ENCODE data around the gene INPP5E.

INPP5E gene

GRCh38 chr9:136439481-136440408 is at the start of gene INPP5E:
Gene INPP5E (minus strand): TSS chr9:136439845. CDS start chr9:136439419, 426 bp downstream.
- Histone ChIP-seq H3K36me3 (peaks cover 28 to 63% (median 43%) of the 10 kb centered on the region in 3 donors), H3K9me3 (no peaks in the 10 kb centered on the region), H3K4me1 (peaks cover 0 to 35% (median 30%) of the 10 kb centered on the region in 4 donors), H3K27me3 (no peaks in the 10 kb centered on the region), H3K27ac (peak within 1 kb of the TSS; percentile 68 to 69), H3K4me3 (peak within 1 kb of the TSS; percentile 74 to 95)
- peak; percentile 42 to 80 for DNase-seq
- intact Hi-C loops (cut with DNase I; ENCODE audit: low total_unique reads): no loop called here
- TF ChIP-seq, protein P1, sequence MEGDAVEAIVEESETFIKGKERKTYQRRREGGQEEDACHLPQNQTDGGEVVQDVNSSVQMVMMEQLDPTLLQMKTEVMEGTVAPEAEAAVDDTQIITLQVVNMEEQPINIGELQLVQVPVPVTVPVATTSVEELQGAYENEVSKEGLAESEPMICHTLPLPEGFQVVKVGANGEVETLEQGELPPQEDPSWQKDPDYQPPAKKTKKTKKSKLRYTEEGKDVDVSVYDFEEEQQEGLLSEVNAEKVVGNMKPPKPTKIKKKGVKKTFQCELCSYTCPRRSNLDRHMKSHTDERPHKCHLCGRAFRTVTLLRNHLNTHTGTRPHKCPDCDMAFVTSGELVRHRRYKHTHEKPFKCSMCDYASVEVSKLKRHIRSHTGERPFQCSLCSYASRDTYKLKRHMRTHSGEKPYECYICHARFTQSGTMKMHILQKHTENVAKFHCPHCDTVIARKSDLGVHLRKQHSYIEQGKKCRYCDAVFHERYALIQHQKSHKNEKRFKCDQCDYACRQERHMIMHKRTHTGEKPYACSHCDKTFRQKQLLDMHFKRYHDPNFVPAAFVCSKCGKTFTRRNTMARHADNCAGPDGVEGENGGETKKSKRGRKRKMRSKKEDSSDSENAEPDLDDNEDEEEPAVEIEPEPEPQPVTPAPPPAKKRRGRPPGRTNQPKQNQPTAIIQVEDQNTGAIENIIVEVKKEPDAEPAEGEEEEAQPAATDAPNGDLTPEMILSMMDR (IDR thresholded peaks at IDR 0.05): peak; percentile 55 to 78

DNA sequence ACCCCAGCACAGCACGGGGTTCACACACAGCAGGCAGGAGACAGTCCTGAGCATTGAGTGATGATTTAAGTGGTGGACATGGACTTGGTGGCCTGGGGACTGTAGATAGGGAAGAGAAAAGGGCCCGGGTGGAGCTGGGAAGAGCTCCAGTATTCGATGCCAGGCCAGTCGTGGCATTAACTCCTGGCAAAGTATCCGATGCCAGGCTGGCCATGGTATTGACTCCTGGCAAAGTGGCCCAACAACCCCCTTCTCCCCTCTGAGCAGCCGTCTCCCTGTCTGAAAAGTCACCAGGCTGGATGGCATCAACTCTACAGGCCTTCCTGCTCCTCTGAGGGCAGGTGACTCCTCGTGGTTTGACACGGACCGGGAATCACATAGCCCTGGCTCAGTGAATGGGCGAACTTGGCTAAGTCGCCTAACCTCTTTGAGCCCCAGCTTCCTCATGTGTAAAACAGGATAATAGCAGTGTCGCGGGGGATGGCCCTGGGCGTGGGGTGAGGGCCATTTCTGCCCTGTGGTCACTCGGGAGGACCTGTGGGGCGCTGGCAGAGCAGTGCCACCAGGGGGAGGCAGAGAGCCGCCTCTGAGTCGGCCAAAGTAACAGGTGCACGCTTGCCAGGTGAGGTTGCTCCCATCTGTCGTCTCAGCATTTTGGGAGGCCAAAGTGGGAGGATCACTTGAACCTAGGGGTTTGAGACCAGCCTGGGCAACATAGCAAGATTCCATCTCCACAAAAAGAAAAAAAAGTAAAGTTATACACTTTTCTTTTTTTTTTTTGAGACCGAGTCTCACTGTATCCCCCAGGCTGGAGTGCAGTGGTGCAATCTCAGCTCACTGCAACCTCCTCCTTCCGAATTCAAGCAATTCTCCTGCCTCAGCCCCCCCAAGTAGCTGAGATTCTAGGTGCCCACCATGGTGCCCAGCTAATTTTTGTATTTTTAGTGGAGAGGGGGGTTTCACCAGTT is 48.9 kb upstream of the INPP5E start:
- H3K36me3 ChIP-seq: no peaks in the 10 kb centered on the region
- H3K4me1 ChIP-seq: peaks cover 0 to 38% (median 30%) of the 10 kb centered on the region in 4 donors
- H3K27ac ChIP-seq: peak overlapping the region; percentile 34 to 46
- intact Hi-C loops (cut with DNase I; ENCODE audit: low total_unique reads): loop anchor here (2.0 kb wide), 1 partner anchor 142 kb away; no protein-coding TSS in a partner anchor
- TF ChIP-seq, protein P1 (IDR thresholded peaks at IDR 0.05): peak; percentile 97 to 98
- H3K27me3 ChIP-seq: no peaks in the 10 kb centered on the region
- H3K4me3 ChIP-seq: no peak overlapping the region
- no peaks in the 10 kb centered on the region for H3K9me3 ChIP-seq
- DNase-seq: peak; percentile 59 to 84

DNA sequence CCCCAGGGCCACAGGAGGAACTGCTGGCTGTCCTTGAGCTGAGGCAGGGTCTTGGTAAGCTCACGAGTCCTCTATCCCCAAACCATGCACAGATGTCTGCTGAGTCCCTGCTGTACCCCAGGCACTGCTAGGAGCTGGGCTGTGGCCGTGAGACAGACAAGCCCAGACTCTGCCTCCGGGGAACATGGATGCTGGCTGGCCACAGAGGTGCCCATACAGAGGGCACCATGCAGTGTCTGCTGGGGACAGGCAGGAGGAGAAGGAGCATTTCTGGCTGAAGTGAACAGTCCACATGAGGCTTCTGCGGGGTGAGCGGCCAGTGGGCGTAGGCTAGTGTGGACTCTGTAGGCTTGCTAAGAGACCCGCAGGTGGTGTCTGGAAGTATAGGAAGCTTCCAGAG is 48.0 kb upstream of the INPP5E start:
- no peak for DNase-seq
- H3K4me3 ChIP-seq: no peak overlapping the region
- H3K36me3 ChIP-seq: no peaks in the 10 kb centered on the region
- intact Hi-C loops (cut with DNase I; ENCODE audit: low total_unique reads): loop anchor here (2.0 kb wide), 1 partner anchor 143 kb away; no protein-coding TSS in a partner anchor
- no peaks in the 10 kb centered on the region for H3K9me3 ChIP-seq
- H3K27ac ChIP-seq: peak overlapping the region; percentile 34 to 46
- H3K4me1 ChIP-seq: peaks cover 0 to 38% (median 30%) of the 10 kb centered on the region in 4 donors
- no peaks in the 10 kb centered on the region for H3K27me3 ChIP-seq
- TF ChIP-seq, protein P1 (IDR thresholded peaks at IDR 0.05): no peak

- TF ChIP-seq, protein P1 (IDR thresholded peaks at IDR 0.05): no peak
- Histone ChIP-seq H3K9me3 (no peaks in the 10 kb centered on the region), H3K27ac (peak overlapping the region in 1 of 2 donors; percentile 46), H3K36me3 (no peaks in the 10 kb centered on the region), H3K4me1 (peaks cover 0 to 39% (median 31%) of the 10 kb centered on the region in 4 donors), H3K27me3 (no peaks in the 10 kb centered on the region), H3K4me3 (no peak overlapping the region)
- intact Hi-C loops (cut with DNase I; ENCODE audit: low total_unique reads): no loop called here
- no peak for DNase-seq
Measured at GRCh38 chr9:136486823-136487620, 47.4 kb upstream of the INPP5E start.
